Neuronal stem cell (in vitro differentiated cells): Measurements from ENCODE around the gene SUSD2.
"Not testable (repeated sequence)": the region's sequence is repeated elsewhere in the genome, so short reads cannot be mapped to it uniquely, and the experiment has no call there.

ENCODE experiments used
- DNase-seq: peaks from one replicate; pipeline ENCODE4 v3.0.0-alpha.2; 2013; ENCODE audit warnings: low spot score
- H2AFZ ChIP-seq: one replicate; pipeline ENCODE4 v1.6.1; 2013; ENCODE audit warnings: mild to moderate bottlenecking, low read length, inconsistent platforms
- H2AK5ac ChIP-seq: 2 replicates; pipeline ENCODE4 v1.6.1; 2013; ENCODE audit warnings: low read depth, mild to moderate bottlenecking, inconsistent platforms, low read length, moderate library complexity, mixed read lengths
- H2BK120ac ChIP-seq: 2 replicates; pipeline ENCODE4 v1.6.1; 2013; ENCODE audit warnings: low read depth, mild to moderate bottlenecking, inconsistent platforms, low read length, moderate library complexity, mixed read lengths
- H2BK12ac ChIP-seq: one replicate; pipeline ENCODE4 v1.6.1; 2013; ENCODE audit warnings: low read length, inconsistent platforms
- H2BK15ac ChIP-seq: 2 replicates; pipeline ENCODE4 v1.6.1; 2013; ENCODE audit warnings: mild to moderate bottlenecking, low read length, inconsistent platforms, mixed read lengths
- H2BK5ac ChIP-seq: one replicate; pipeline ENCODE4 v1.6.1; 2013; ENCODE audit warnings: inconsistent platforms, mild to moderate bottlenecking, low read length, moderate library complexity
- H3K14ac ChIP-seq: one replicate; pipeline ENCODE4 v1.6.1; 2013; ENCODE audit warnings: low read length, inconsistent platforms
- H3K18ac ChIP-seq: 2 replicates; pipeline ENCODE4 v1.6.1; 2013; ENCODE audit warnings: low read length, inconsistent platforms
- H3K23ac ChIP-seq: 2 replicates; pipeline ENCODE4 v1.6.1; 2013; ENCODE audit warnings: low read depth, mild to moderate bottlenecking, mixed read lengths, low read length, inconsistent platforms; ENCODE audit not compliant: poor library complexity
- H3K27ac ChIP-seq: replicated peaks from 3 replicates; pipeline ENCODE4 v1.5.1; 2013; ENCODE audit warnings: low read length, inconsistent platforms
- H3K27me3 ChIP-seq, 3 experiments: 2 replicates each; pipeline ENCODE4 v1.6.1; 2013; ENCODE audit warnings: low read length in 3 of 3, mild to moderate bottlenecking in 2 of 3, inconsistent platforms in 1 of 3, low read depth in 1 of 3, mixed read lengths in 1 of 3, moderate library complexity in 1 of 3; ENCODE audit not compliant: control insufficient read depth in 3 of 3, insufficient read depth in 3 of 3
- H3K36me3 ChIP-seq, 2 donors: replicated peaks in 1 of 2; 2 replicates each; pipeline ENCODE4 v1.6.1; 2013; ENCODE audit warnings: low read length in 2 of 2; ENCODE audit not compliant: control insufficient read depth in 2 of 2, insufficient read depth in 2 of 2
- H3K4ac ChIP-seq: 2 replicates; pipeline ENCODE4 v1.6.1; 2013; ENCODE audit warnings: inconsistent platforms, mild to moderate bottlenecking, low read length, moderate library complexity
- H3K4me1 ChIP-seq, 2 donors: 1 replicate in 1 of 2; 2 replicates in 1 of 2; pipeline ENCODE4 v1.6.1; 2013; ENCODE audit warnings: low read length in 2 of 2, low read depth in 1 of 2; ENCODE audit not compliant: control insufficient read depth in 2 of 2, insufficient read depth in 1 of 2
- H3K4me2 ChIP-seq: one replicate; pipeline ENCODE4 v1.6.1; 2013; ENCODE audit warnings: mild to moderate bottlenecking, low read length, inconsistent platforms; ENCODE audit not compliant: insufficient read depth, poor library complexity, severe bottlenecking
- H3K4me3 ChIP-seq, 2 donors: 2 replicates each; pipeline ENCODE4 v1.5.1; 2013; ENCODE audit warnings: low read length in 2 of 2, mild to moderate bottlenecking in 2 of 2, inconsistent platforms in 1 of 2, moderate library complexity in 1 of 2
- H3K79me1 ChIP-seq: one replicate; pipeline ENCODE4 v1.6.1; 2013; ENCODE audit warnings: low read depth, mild to moderate bottlenecking, inconsistent platforms, low read length, moderate library complexity
- H3K9ac ChIP-seq: one replicate; pipeline ENCODE4 v1.6.1; 2013; ENCODE audit warnings: mild to moderate bottlenecking, low read depth, low read length, inconsistent platforms; ENCODE audit not compliant: poor library complexity
- H3K9me3 ChIP-seq, 2 donors: replicated peaks in 1 of 2; 2 replicates each; pipeline versions ENCODE3 to v1.6.1; 2013; ENCODE audit warnings: low read length in 2 of 2, mild to moderate bottlenecking in 2 of 2, inconsistent platforms in 1 of 2, low read depth in 1 of 2, mixed read lengths in 1 of 2, moderate library complexity in 1 of 2; ENCODE audit not compliant: control insufficient read depth in 2 of 2, insufficient read depth in 1 of 2
- H4K8ac ChIP-seq: one replicate; pipeline ENCODE4 v1.6.1; 2013; ENCODE audit warnings: low read depth, mild to moderate bottlenecking, inconsistent platforms, low read length, moderate library complexity
- H4K91ac ChIP-seq: one replicate; pipeline ENCODE4 v1.6.1; 2013; ENCODE audit warnings: low read length, low read depth, mild to moderate bottlenecking, inconsistent platforms; ENCODE audit not compliant: poor library complexity
- WGBS, 2 donors: extraction: QIAGEN DNeasy Blood & Tissue Kit; methylation state at CpG; one replicate each; pipeline ENCODE4 v1.1.7; 2013; ENCODE audit warnings: missing lambda C conversion rate in 2 of 2, mixed read lengths in 1 of 2; ENCODE audit not compliant: insufficient read length in 2 of 2, insufficient replicate concordance in 1 of 2; ENCODE audit errors: extremely low coverage in 2 of 2; 5-methylcytosine and 5-hydroxymethylcytosine counted together

Gene SUSD2

GRCh38 chr22:24208012-24208749, 26.9 kb downstream of the SUSD2 start:
- H3K4me3 ChIP-seq = no peak overlapping the region
- no peak overlapping the region for H2BK12ac ChIP-seq
- H3K27ac ChIP-seq = no peak overlapping the region

GRCh38 chr22:24209016-24209415, 27.7 kb downstream of the SUSD2 start:
- Histone ChIP-seq H3K79me1 (no peaks in the 10 kb centered on the region), H3K4me2 (no peak overlapping the region), H3K4ac (no peak overlapping the region), H2BK120ac (no peak overlapping the region), H3K27ac (no peak overlapping the region), H2AFZ (no peak overlapping the region), H3K4me1 (peaks cover 0 to 7% of the 10 kb centered on the region in 2 donors), H3K23ac (no peak overlapping the region), H3K36me3 (no peaks in the 10 kb centered on the region), H3K4me3 (no peak overlapping the region), H3K9me3 (peaks cover 0 to 14% of the 10 kb centered on the region in 2 donors), H4K8ac (no peak overlapping the region), H3K14ac (no peak overlapping the region), H4K91ac (no peak overlapping the region), H2BK5ac (no peak overlapping the region), H3K9ac (no peak overlapping the region), H3K18ac (no peak overlapping the region), H3K27me3 (no peaks in the 10 kb centered on the region), H2BK12ac (no peak overlapping the region), H2AK5ac (no peak overlapping the region), H2BK15ac (no peak overlapping the region)
- no peak for DNase-seq
- WGBS, 2 donors = no CpG with 5 or more reads among the region's 3 CpGs

More at GRCh38 chr22:24208012-24208749, 26.9 kb downstream of the SUSD2 start:
- Histone ChIP-seq H3K4me2 (no peak overlapping the region), H3K18ac (no peak overlapping the region), H2BK15ac (no peak overlapping the region), H2BK120ac (no peak overlapping the region), H3K9ac (no peak overlapping the region), H3K9me3 (peaks cover 0 to 14% of the 10 kb centered on the region in 2 donors), H3K23ac (no peak overlapping the region), H2AK5ac (no peak overlapping the region), H3K27me3 (no peaks in the 10 kb centered on the region), H3K4ac (no peak overlapping the region), H3K79me1 (no peaks in the 10 kb centered on the region), H4K91ac (no peak overlapping the region), H3K36me3 (no peaks in the 10 kb centered on the region), H4K8ac (no peak overlapping the region), H2AFZ (peak overlapping the region; percentile 69), H2BK5ac (no peak overlapping the region), H3K14ac (no peak overlapping the region), H3K4me1 (peaks cover 0 to 7% of the 10 kb centered on the region in 2 donors)
- WGBS, 2 donors = no CpG with 5 or more reads among the region's 2 CpGs
- no peak for DNase-seq

- Histone ChIP-seq H3K27ac (no peak overlapping the region), H2BK120ac (no peak overlapping the region), H3K4me1 (peaks cover 0 to 7% of the 10 kb centered on the region in 2 donors), H2BK15ac (no peak overlapping the region), H3K36me3 (no peaks in the 10 kb centered on the region), H2AK5ac (no peak overlapping the region), H4K91ac (no peak overlapping the region), H3K4ac (no peak overlapping the region), H3K27me3 (no peaks in the 10 kb centered on the region), H3K14ac (peak overlapping the region; percentile 38), H3K4me2 (no peak overlapping the region), H3K79me1 (no peaks in the 10 kb centered on the region), H2AFZ (no peak overlapping the region), H3K9ac (no peak overlapping the region), H3K23ac (no peak overlapping the region), H3K4me3 (no peak overlapping the region), H3K9me3 (peaks cover 0 to 14% of the 10 kb centered on the region in 2 donors), H4K8ac (no peak overlapping the region), H2BK12ac (no peak overlapping the region), H2BK5ac (no peak overlapping the region), H3K18ac (no peak overlapping the region)
- no peak for DNase-seq
- WGBS, 2 donors = no CpG with 5 or more reads among the region's 4 CpGs
These were observed 28.4 kb downstream of the SUSD2 start for GRCh38 chr22:24209687-24210086.

GRCh38 chr22:24210409-24210808, 29.1 kb downstream of the SUSD2 start:
- H2BK5ac ChIP-seq, H2AK5ac ChIP-seq, H3K14ac ChIP-seq, H3K9me3 ChIP-seq, H3K36me3 ChIP-seq, H4K91ac ChIP-seq, H3K9ac ChIP-seq, H3K27me3 ChIP-seq, H2BK15ac ChIP-seq, H2BK120ac ChIP-seq, H3K4me1 ChIP-seq, H3K4ac ChIP-seq, H3K27ac ChIP-seq, H2BK12ac ChIP-seq, H3K4me3 ChIP-seq, H4K8ac ChIP-seq, H3K4me2 ChIP-seq, H3K18ac ChIP-seq, H3K79me1 ChIP-seq, H2AFZ ChIP-seq, DNase-seq, H3K23ac ChIP-seq: not testable (repeated sequence)
- WGBS, 2 donors = no CpG with 5 or more reads among the region's 11 CpGs
